Peyer's patch (tissue), 4 donors: ENCODE measurements around the gene KCNE1.
A peak's percentile ranks its signal among the peaks of the same experiment; 100 is the strongest.

Source experiments
- POLR2A ChIP-seq, 2 donors: fragments of 450-650 bp; IDR thresholded peaks; one replicate each; pipeline ENCODE4 v1.5.1; 2017; ENCODE audit warnings: antibody characterized with exemption in 2 of 2, mild to moderate bottlenecking in 2 of 2, moderate library complexity in 2 of 2
- TF ChIP-seq, protein P1 (sequence below), 6 experiments: fragments of 450-650 bp in 4 of 6; fragments of 200-600 bp in 2 of 6; sonication (generic) in 1 of 6; IDR thresholded peaks; one replicate each; pipeline ENCODE4 v1.5.1; 2017 to 2019; ENCODE audit warnings: antibody characterized with exemption in 6 of 6, mild to moderate bottlenecking in 3 of 6, moderate library complexity in 1 of 6

DNA sequence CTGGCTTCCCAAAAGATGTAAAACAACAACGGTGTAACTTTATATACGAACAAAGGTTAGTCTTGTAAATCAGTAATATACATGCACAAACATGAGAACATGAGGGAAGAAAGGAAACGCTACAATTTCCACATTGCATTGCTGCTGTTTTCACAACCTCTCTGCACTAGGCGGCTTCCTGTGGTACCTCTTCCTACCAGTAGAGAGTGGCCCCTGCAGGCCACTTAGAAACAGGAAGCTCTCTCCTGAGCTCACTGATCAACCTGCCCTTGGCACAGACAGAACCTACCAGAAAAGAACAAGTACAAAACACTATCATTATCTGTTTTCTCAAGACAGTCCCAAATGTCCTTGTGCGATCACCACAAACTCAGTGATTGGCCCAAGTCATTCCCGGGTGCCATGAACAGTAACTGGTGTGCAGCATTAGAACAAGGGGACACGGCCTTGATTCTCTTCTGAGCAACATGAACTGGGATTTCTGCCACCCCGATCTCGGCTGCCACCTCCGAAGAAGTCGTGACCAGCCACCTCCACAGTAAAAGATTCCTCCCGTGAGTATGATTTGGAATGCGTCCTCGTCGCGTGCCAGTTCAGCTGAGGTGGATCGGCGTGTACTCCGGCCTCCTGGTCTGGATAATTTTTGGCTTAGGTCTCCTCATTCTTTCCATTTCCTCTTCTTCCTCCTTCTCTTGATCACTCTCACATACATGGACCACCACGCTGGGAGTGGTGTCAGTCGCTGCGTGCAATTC is 5.7 kb upstream of the KCNE1 start:
- TF ChIP-seq, protein P1, sequence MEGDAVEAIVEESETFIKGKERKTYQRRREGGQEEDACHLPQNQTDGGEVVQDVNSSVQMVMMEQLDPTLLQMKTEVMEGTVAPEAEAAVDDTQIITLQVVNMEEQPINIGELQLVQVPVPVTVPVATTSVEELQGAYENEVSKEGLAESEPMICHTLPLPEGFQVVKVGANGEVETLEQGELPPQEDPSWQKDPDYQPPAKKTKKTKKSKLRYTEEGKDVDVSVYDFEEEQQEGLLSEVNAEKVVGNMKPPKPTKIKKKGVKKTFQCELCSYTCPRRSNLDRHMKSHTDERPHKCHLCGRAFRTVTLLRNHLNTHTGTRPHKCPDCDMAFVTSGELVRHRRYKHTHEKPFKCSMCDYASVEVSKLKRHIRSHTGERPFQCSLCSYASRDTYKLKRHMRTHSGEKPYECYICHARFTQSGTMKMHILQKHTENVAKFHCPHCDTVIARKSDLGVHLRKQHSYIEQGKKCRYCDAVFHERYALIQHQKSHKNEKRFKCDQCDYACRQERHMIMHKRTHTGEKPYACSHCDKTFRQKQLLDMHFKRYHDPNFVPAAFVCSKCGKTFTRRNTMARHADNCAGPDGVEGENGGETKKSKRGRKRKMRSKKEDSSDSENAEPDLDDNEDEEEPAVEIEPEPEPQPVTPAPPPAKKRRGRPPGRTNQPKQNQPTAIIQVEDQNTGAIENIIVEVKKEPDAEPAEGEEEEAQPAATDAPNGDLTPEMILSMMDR (IDR thresholded peaks at IDR 0.05): peak in 4 of 6 experiments; percentile 5 to 33 (median 31)
- TF ChIP-seq POLR2A (IDR thresholded peaks at IDR 0.05): no peak
